Lower lobe of right lung (tissue), 2 donors: Measurements from ENCODE around the gene DENND2A. TPM values are rescaled to one million over a fixed set of nuclear protein-coding genes. Genes with fewer than 3 reads are reported as not detected.

Experiments used
- ATAC-seq, 2 donors: fragments of 200-7000 bp; cut with Tn5 transposase; one replicate each; pipeline ENCODE4 v1.9.1; 2020 to 2022; ENCODE audit warnings: mild to moderate bottlenecking in 2 of 2, moderate library complexity in 2 of 2
- DNase-seq: peaks from one replicate; pipeline ENCODE4 v3.0.0-alpha.2; 2020
- H3K27ac ChIP-seq: fragments of 200-600 bp; one replicate; pipeline ENCODE4 v1.8.0; 2022
- H3K27me3 ChIP-seq: fragments of 200-600 bp; one replicate; pipeline ENCODE4 v1.8.0; 2022; ENCODE audit warnings: low read depth
- H3K36me3 ChIP-seq: fragments of 200-600 bp; one replicate; pipeline ENCODE4 v1.8.0; 2022; ENCODE audit warnings: mild to moderate bottlenecking
- H3K4me1 ChIP-seq: fragments of 200-600 bp; one replicate; pipeline ENCODE4 v1.8.0; 2022
- H3K4me3 ChIP-seq: fragments of 200-600 bp; one replicate; pipeline ENCODE4 v1.8.0; 2022; ENCODE audit warnings: mild to moderate bottlenecking
- H3K9me3 ChIP-seq: fragments of 200-600 bp; one replicate; pipeline ENCODE4 v1.8.0; 2022
- intact Hi-C: fragments of 100-400 bp; cut with DNase I; formaldehyde crosslinking; loops from one replicate; pipeline ENCODE4 v1.11.0; 2022
- total RNA-seq: library from RNA; stranded (reverse); fragmentation: NEBNext Ultra II Directional; extraction: Animal tissue kit (Norgen Biotek cat#: 25700); gene quantifications from one replicate; pipeline ENCODE4 v1.2.1, GENCODE V29; 2021
- TF ChIP-seq, protein P1 (sequence below): fragments of 200-600 bp; IDR thresholded peaks from one replicate; pipeline ENCODE4 v1.8.0; 2022; ENCODE audit warnings: antibody characterized with exemption, mild to moderate bottlenecking
- donor health status: DM: no; HTN: yes; CAD: no; lungs with severe emphysema.

The DENND2A gene
- total RNA-seq, 1 donor from 2014 or later = 19.0 TPM

DNA sequence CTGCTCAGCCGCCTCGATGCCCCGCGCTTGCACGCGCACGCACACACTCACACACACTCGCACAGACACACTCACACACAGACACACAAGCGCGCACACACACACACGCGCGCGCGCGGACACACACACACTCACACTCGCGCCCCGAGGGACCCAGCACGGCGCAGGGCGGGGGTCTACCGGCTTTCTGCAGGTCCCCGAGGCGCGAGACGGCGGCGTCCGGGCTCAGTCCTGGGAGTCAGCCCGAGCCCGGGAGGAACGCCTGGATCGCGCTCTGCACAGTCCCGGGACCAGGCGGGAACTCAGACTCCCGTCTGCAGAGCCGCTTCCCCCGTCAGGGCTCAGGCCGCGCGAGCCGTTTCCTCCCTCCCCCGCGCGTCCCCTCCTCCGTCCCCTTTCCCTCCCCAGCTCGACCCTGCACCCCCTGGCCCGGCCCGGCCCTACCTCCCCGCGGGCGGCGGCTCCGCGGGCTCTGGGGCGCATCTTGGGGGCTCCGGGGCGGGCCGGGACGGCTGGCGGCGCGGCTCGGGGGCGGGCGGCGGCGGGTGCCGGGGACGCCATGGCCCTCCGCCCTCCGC, 464 bp downstream of the DENND2A start:
- TF ChIP-seq, protein P1, sequence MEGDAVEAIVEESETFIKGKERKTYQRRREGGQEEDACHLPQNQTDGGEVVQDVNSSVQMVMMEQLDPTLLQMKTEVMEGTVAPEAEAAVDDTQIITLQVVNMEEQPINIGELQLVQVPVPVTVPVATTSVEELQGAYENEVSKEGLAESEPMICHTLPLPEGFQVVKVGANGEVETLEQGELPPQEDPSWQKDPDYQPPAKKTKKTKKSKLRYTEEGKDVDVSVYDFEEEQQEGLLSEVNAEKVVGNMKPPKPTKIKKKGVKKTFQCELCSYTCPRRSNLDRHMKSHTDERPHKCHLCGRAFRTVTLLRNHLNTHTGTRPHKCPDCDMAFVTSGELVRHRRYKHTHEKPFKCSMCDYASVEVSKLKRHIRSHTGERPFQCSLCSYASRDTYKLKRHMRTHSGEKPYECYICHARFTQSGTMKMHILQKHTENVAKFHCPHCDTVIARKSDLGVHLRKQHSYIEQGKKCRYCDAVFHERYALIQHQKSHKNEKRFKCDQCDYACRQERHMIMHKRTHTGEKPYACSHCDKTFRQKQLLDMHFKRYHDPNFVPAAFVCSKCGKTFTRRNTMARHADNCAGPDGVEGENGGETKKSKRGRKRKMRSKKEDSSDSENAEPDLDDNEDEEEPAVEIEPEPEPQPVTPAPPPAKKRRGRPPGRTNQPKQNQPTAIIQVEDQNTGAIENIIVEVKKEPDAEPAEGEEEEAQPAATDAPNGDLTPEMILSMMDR = no peak
- peak overlapping the region; percentile 59 for H3K4me3 ChIP-seq
- peaks cover 54% of the 10 kb centered on the region for H3K27me3 ChIP-seq
- intact Hi-C loops = no loop called here
- ATAC-seq (peak; percentile 56 to 70), DNase-seq (peak; percentile 55)
- no peaks in the 10 kb centered on the region for H3K36me3 ChIP-seq
- H3K9me3 ChIP-seq = no peaks in the 10 kb centered on the region
- peaks cover 32% of the 10 kb centered on the region for H3K4me1 ChIP-seq
- peak overlapping the region; percentile 83 for H3K27ac ChIP-seq

DNA sequence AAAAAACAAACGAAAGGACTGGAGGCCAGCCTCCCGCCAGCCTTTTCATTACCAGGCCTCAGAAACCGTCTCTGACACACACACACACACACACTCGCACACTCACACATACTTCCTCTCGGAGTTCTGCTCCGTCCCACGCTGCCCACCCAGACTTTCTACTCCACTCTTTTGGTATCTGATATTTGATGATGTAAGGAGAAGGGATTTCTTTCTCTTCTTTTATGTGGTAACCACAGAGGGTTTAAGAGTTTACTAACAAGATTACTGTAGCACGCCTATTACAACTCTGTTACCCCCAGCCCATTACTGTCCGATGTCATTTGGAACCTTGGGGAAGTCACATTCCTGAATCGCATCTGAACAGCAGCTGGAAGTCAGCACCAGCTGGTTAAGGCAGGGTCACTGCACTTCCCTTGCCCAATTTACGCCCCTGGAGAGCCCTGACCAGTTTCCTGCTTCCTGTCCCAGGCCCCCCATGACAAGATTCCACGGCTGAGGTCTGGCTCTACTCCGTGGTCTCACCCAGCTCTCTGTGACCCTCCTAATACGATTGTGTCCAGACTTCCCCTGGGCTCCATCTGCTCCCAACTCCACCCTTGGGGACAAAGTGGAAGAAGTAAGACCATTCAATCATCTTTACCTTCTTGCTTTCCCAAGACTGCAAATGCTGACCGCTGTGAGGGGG, 1.1 kb downstream of the DENND2A start:
- intact Hi-C loops = no loop called here
- H3K36me3 ChIP-seq = no peaks in the 10 kb centered on the region
- no peaks in the 10 kb centered on the region for H3K9me3 ChIP-seq
- peaks cover 35% of the 10 kb centered on the region for H3K4me1 ChIP-seq
- DNase-seq (no peak), ATAC-seq (peak; percentile 42 to 57)
- H3K27ac ChIP-seq = peak overlapping the region; percentile 83
- peaks cover 54% of the 10 kb centered on the region for H3K27me3 ChIP-seq
- H3K4me3 ChIP-seq = peak overlapping the region; percentile 59
- TF ChIP-seq, protein P1 = no peak

DNA sequence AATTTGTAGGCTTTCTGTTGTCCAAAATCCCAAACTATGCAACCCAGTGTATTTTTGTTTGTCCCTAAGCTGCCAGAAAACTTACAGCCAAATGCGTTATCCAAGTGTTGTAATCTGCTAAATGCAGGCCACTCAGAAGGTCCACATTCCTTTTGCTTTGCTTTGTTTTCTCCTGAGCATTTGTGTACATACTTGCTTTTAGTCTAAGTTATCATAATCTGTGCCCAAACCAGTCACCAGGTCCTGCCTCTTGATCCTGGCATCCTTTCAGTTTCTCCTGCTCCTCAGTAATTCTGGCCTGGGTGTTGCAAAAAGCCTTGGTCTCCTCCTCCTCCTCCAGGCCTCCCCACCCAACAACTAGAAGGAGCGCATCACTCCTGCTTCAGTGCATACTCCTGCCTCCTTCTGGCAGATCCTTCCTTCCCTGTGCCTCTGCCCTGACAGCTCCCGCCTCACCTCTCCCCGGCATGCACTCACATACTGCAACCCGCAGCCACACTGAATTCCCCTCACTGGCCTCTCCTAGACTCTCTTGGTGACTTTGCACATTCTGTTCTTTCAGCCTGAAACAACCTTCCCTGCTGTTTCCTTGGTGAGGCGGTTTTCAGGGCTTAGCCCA, 2.3 kb downstream of the DENND2A start:
- peaks cover 49% of the 10 kb centered on the region for H3K27me3 ChIP-seq
- peak overlapping the region; percentile 83 for H3K27ac ChIP-seq
- TF ChIP-seq, protein P1 = no peak
- no peaks in the 10 kb centered on the region for H3K9me3 ChIP-seq
- no peaks in the 10 kb centered on the region for H3K36me3 ChIP-seq
- H3K4me3 ChIP-seq = peak overlapping the region; percentile 59
- ATAC-seq = peak in 1 of 2 donors; percentile 29
- peaks cover 35% of the 10 kb centered on the region for H3K4me1 ChIP-seq
- intact Hi-C loops = no loop called here
- no peak for DNase-seq

DNA sequence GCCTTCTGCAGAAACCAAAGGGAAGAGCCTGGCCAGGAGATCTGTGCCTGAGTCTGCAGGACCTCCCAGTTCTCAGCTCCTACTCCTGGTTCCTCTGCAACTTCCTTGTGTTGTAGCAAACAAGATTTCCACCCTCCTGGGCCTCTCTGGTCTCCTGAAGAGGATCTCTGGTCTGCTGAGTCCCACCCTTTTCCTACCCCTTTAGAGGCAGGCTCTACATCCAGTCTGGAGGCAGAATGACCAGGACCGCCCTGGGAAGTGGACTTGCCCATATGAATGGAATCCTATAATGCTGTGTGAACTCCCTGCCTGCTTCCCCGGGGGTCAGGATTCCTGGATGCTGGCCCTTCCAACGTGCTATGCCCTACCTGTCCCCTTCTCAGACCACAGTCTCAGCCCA, 3.2 kb downstream of the DENND2A start:
- no peak for ATAC-seq
- Histone ChIP-seq H3K36me3 (no peaks in the 10 kb centered on the region), H3K9me3 (no peaks in the 10 kb centered on the region), H3K4me3 (no peak overlapping the region), H3K4me1 (peaks cover 35% of the 10 kb centered on the region), H3K27ac (peak overlapping the region; percentile 34), H3K27me3 (peaks cover 45% of the 10 kb centered on the region)
- DNase-seq = no peak
- intact Hi-C loops = no loop called here
- TF ChIP-seq, protein P1 = no peak

DNA sequence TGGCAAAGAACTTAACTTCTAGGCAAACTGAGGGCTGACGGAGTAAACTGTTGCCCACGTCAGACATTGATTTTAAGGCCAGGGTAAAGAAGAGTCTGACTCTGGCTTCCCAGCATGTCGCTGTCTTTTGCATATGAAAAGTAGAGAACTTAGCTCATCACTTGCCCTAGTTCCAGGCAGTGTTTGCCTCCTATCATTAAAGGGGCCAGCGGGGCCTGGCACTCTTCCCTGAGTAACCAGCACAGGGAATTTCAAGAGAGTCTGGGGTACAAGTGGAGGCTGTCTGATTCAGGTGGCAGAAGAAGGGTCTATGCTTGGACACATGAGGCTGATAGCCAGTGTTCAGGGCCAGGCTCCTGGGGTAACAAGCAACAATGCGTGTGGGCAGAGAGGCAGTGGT, 4.8 kb downstream of the DENND2A start:
- no peaks in the 10 kb centered on the region for H3K9me3 ChIP-seq
- intact Hi-C loops = no loop called here
- peak overlapping the region; percentile 46 for H3K27ac ChIP-seq
- DNase-seq (no peak), ATAC-seq (no peak)
- H3K4me1 ChIP-seq = peaks cover 39% of the 10 kb centered on the region
- TF ChIP-seq, protein P1 = no peak
- no peak overlapping the region for H3K4me3 ChIP-seq
- no peaks in the 10 kb centered on the region for H3K36me3 ChIP-seq
- peaks cover 33% of the 10 kb centered on the region for H3K27me3 ChIP-seq
